Panc1 (cell line): Measurements from ENCODE around the gene INPPL1.

ENCODE experiments used
- POLR2AphosphoS5 ChIP-seq: IDR thresholded peaks from 2 replicates; pipeline ENCODE4 v1.6.1; 2012; ENCODE audit warnings: mild to moderate bottlenecking, low read depth, low read length, moderate library complexity
- REST ChIP-seq, 2 experiments: IDR thresholded peaks; 2 replicates each; pipeline ENCODE4 v1.6.1; 2011 to 2012; ENCODE audit warnings: low read depth in 2 of 2, control low read depth in 1 of 2, low read length in 1 of 2, mild to moderate bottlenecking in 1 of 2, moderate library complexity in 1 of 2; ENCODE audit not compliant: insufficient read depth in 1 of 2
- SIN3A ChIP-seq: IDR thresholded peaks from 2 replicates; pipeline ENCODE4 v1.6.1; 2012; ENCODE audit warnings: low read depth, mild to moderate bottlenecking, low read length, moderate library complexity, borderline replicate concordance; ENCODE audit not compliant: insufficient read depth
- TCF7L2 ChIP-seq: IDR thresholded peaks from 2 replicates; pipeline ENCODE4 v1.6.1; 2011; ENCODE audit warnings: mild to moderate bottlenecking, low read depth, low read length, inconsistent platforms
- TF ChIP-seq, protein P1 (sequence below): fragments of 450-650 bp; IDR thresholded peaks from 2 replicates; pipeline ENCODE4 v1.5.1; 2017; ENCODE audit warnings: mild to moderate bottlenecking

DNA sequence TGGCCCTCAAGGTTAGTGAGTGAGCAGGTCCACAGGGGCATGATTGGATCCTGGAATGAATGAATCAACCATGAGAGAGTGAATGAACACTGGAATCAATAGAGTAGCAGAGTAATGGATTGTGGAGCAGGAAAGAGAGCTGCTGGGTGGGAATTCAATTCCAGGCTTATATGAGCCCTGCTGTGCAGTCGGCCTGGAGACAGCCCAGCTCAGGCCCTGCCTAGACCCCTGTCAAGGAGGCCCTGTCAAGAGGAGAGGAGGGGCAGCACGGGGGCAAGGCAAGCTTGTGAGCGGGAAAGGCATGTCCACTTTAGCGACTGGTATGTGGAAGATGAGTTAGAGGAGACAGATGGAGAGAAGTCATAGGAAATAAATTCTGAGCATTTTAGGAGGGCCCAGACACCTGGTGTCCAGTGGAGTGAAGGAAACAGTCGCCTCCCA lies 33.9 kb upstream of the INPPL1 start:
- TF ChIP-seq, protein P1, sequence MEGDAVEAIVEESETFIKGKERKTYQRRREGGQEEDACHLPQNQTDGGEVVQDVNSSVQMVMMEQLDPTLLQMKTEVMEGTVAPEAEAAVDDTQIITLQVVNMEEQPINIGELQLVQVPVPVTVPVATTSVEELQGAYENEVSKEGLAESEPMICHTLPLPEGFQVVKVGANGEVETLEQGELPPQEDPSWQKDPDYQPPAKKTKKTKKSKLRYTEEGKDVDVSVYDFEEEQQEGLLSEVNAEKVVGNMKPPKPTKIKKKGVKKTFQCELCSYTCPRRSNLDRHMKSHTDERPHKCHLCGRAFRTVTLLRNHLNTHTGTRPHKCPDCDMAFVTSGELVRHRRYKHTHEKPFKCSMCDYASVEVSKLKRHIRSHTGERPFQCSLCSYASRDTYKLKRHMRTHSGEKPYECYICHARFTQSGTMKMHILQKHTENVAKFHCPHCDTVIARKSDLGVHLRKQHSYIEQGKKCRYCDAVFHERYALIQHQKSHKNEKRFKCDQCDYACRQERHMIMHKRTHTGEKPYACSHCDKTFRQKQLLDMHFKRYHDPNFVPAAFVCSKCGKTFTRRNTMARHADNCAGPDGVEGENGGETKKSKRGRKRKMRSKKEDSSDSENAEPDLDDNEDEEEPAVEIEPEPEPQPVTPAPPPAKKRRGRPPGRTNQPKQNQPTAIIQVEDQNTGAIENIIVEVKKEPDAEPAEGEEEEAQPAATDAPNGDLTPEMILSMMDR, result no peak
- TF ChIP-seq SIN3A (no peak), POLR2AphosphoS5 (no peak), TCF7L2 (no peak), REST (IDR thresholded peaks at IDR 0.05; ENCODE audit: insufficient read depth in 1 of 2, low read depth in 2 of 2, low read length in 1 of 2) (no peak)
